ENCODE measurements around the gene ZNF92. TPM values are rescaled to one million over a fixed set of nuclear protein-coding genes. Genes with fewer than 3 reads are reported as not detected.
A peak's percentile ranks its signal among the peaks of the same experiment; 100 is the strongest.

ZNF92 gene
- total and polyA plus RNA-seq, 2 of the 13 experiments (the other 11 are each of a cell fraction or from before 2014, with no cell fraction given), result 4.0 to 13.2 TPM

DNA sequence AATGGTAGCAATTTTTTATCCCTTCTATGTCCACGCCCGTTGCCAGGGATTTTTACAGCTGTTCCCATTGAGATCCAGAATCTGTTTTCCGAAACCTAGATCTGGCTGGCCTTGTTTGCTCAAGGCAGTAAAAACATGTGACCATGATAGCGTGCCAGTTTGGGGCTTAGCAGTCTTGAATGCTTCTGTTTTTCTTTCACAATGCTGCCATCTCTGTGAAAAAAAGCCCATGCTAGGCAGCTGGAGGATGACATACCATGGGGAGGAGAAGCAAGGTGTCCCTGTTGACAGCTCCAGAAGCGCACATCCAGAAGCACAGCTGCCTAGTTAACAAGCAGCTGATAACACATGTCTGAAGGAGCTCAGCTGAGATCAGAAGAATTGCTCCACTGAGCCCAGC is 2.2 kb upstream of the ZNF92 start:
- intact Hi-C loops (cut with micrococcal nuclease; ENCODE audit: unreplicated experiment), result no loop called here
- ChIA-PET POLR2A (no interaction called here), CTCF (ENCODE audit: low intra/inter-chr PET ratio, low total read pairs) (no interaction called here)
- 84% methylated on average over 5 of the region's 5 CpGs for WGBS (ENCODE audit: low lambda C conversion rate)
- no peaks in the 10 kb centered on the region for H3K27me3 ChIP-seq (ENCODE audit: control insufficient read depth in 1 of 2, insufficient read depth in 2 of 2, low read length in 2 of 2)
- H2AFZ ChIP-seq (ENCODE audit: low read length), result no peak overlapping the region
- no peaks in the 10 kb centered on the region for H4K20me1 ChIP-seq (ENCODE audit: insufficient read depth, low read length)
- ATAC-seq, result no peak
- TF ChIP-seq ZFP41 (CRISPR knock-in tag; IDR thresholded peaks at IDR 0.05; ENCODE audit: borderline replicate concordance), result no peak
- TF ChIP-seq, protein P1, sequence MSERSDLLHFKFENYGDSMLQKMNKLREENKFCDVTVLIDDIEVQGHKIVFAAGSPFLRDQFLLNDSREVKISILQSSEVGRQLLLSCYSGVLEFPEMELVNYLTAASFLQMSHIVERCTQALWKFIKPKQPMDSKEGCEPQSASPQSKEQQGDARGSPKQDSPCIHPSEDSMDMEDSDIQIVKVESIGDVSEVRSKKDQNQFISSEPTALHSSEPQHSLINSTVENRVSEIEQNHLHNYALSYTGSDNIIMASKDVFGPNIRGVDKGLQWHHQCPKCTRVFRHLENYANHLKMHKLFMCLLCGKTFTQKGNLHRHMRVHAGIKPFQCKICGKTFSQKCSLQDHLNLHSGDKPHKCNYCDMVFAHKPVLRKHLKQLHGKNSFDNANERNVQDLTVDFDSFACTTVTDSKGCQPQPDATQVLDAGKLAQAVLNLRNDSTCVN (CRISPR knock-in tag; IDR thresholded peaks at IDR 0.05; ENCODE audit: borderline replicate concordance), result peak; percentile 17; the same call in 1 of the 2 replicates
- no peak overlapping the region for H3K4me2 ChIP-seq (ENCODE audit: low read depth, low read length)
- H3K9ac ChIP-seq (ENCODE audit: insufficient read depth, low read depth, low read length), result no peak overlapping the region
- BruUV-seq (replicated peaks), result no TSS peak
- FAIRE-seq, result no peak
- peaks cover 47% of the 10 kb centered on the region for H3K4me1 ChIP-seq (ENCODE audit: insufficient read depth, low read length)
- H3K9me3 ChIP-seq (ENCODE audit: low read length), result no peaks in the 10 kb centered on the region
- no peak overlapping the region for H3K4me3 ChIP-seq (replicated peaks in 1 of 3; ENCODE audit: insufficient read depth in 1 of 3, low read depth in 2 of 3, low read length in 3 of 3)
- H3K27ac ChIP-seq (ENCODE audit: extremely low read length, insufficient read depth, low read length), result no peak overlapping the region
- H3K79me2 ChIP-seq (ENCODE audit: insufficient read depth, low read length), result peaks cover 28% of the 10 kb centered on the region
- H3K36me3 ChIP-seq (replicated peaks in 1 of 2; ENCODE audit: control insufficient read depth in 1 of 2, insufficient read depth in 2 of 2, low read length in 2 of 2), result no peaks in the 10 kb centered on the region
- peak; percentile 25 for DNase-seq (ENCODE audit: low spot score)
- in situ Hi-C loops (cut with HindIII; ENCODE audit: extremely low pct_ligation_motif_present, low pct_unique_long_range_greater_than_20kb), result no loop called here

DNA sequence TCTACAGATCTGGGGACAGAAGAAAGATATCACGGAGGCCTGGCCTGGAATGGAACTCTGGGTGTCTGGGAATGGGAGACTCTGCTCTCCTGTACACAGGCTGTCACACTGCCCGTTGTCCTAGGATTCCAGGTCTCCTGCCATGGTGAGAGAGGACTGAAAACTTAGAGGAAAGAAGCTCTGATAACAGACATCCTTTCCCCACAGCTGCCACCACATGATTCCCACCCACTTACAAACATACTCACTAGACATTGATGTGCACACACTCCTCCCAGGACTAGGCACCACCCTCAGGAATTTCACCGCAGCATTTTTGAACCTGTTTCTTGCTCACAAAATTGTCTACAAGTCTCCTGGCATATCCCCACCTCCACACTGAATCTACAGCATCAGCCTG is 5.7 kb downstream of the ZNF92 start:
- H3K36me3 ChIP-seq (replicated peaks in 1 of 2; ENCODE audit: control insufficient read depth in 1 of 2, insufficient read depth in 2 of 2, low read length in 2 of 2), result peaks cover 0 to 3% of the 10 kb centered on the region in 2 experiments; a peak in 3 of 5 replicates
- FAIRE-seq, result peak; percentile 87
- WGBS (ENCODE audit: low lambda C conversion rate), result 17% methylated on average over 3 of the region's 3 CpGs
- no peaks in the 10 kb centered on the region for H3K27me3 ChIP-seq (ENCODE audit: control insufficient read depth in 1 of 2, insufficient read depth in 2 of 2, low read length in 2 of 2)
- H3K4me1 ChIP-seq (ENCODE audit: insufficient read depth, low read length), result peaks cover 90% of the 10 kb centered on the region
- H3K4me2 ChIP-seq (ENCODE audit: low read depth, low read length), result peak overlapping the region; percentile 14
- peak; percentile 89 for ATAC-seq
- no TSS peak for BruUV-seq (replicated peaks)
- H3K4me3 ChIP-seq (replicated peaks in 1 of 3; ENCODE audit: insufficient read depth in 1 of 3, low read depth in 2 of 3, low read length in 3 of 3), result no peak overlapping the region
- intact Hi-C loops (cut with micrococcal nuclease; ENCODE audit: unreplicated experiment) (no loop called here), in situ Hi-C loops (cut with HindIII; ENCODE audit: extremely low pct_ligation_motif_present, low pct_unique_long_range_greater_than_20kb) (no loop called here)
- H3K9me3 ChIP-seq (ENCODE audit: low read length), result no peaks in the 10 kb centered on the region
- peaks cover 11% of the 10 kb centered on the region for H4K20me1 ChIP-seq (ENCODE audit: insufficient read depth, low read length)
- no peak overlapping the region for H3K9ac ChIP-seq (ENCODE audit: insufficient read depth, low read depth, low read length)
- DNase-seq (ENCODE audit: low spot score), result peak; percentile 72
- CTCF ChIA-PET (ENCODE audit: low intra/inter-chr PET ratio, low total read pairs), result no interaction called here
- POLR2A ChIA-PET, result no interaction called here
- H2AFZ ChIP-seq (ENCODE audit: low read length), result no peak overlapping the region
- peak overlapping the region; percentile 8 for H3K27ac ChIP-seq (ENCODE audit: extremely low read length, insufficient read depth, low read length)
- peaks cover 96% of the 10 kb centered on the region for H3K79me2 ChIP-seq (ENCODE audit: insufficient read depth, low read length)
- TF ChIP-seq DPF2 (CRISPR knock-in tag; IDR thresholded peaks at IDR 0.05; ENCODE audit: borderline replicate concordance, low read depth) (no peak), CCDC6 (CRISPR knock-in tag; IDR thresholded peaks at IDR 0.05) (no peak)
- TF ChIP-seq, protein P2, sequence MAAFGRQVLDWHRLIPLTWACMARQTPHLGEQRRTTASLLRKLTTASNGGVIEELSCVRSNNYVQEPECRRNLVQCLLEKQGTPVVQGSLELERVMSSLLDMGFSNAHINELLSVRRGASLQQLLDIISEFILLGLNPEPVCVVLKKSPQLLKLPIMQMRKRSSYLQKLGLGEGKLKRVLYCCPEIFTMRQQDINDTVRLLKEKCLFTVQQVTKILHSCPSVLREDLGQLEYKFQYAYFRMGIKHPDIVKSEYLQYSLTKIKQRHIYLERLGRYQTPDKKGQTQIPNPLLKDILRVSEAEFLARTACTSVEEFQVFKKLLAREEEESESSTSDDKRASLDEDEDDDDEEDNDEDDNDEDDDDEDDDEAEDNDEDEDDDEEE (CRISPR knock-in tag; IDR thresholded peaks at IDR 0.05), result no peak
- TF ChIP-seq, protein P3, sequence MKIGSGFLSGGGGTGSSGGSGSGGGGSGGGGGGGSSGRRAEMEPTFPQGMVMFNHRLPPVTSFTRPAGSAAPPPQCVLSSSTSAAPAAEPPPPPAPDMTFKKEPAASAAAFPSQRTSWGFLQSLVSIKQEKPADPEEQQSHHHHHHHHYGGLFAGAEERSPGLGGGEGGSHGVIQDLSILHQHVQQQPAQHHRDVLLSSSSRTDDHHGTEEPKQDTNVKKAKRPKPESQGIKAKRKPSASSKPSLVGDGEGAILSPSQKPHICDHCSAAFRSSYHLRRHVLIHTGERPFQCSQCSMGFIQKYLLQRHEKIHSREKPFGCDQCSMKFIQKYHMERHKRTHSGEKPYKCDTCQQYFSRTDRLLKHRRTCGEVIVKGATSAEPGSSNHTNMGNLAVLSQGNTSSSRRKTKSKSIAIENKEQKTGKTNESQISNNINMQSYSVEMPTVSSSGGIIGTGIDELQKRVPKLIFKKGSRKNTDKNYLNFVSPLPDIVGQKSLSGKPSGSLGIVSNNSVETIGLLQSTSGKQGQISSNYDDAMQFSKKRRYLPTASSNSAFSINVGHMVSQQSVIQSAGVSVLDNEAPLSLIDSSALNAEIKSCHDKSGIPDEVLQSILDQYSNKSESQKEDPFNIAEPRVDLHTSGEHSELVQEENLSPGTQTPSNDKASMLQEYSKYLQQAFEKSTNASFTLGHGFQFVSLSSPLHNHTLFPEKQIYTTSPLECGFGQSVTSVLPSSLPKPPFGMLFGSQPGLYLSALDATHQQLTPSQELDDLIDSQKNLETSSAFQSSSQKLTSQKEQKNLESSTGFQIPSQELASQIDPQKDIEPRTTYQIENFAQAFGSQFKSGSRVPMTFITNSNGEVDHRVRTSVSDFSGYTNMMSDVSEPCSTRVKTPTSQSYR (CRISPR knock-in tag; IDR thresholded peaks at IDR 0.05; ENCODE audit: borderline replicate concordance), result no peak
- TF ChIP-seq, protein P4, sequence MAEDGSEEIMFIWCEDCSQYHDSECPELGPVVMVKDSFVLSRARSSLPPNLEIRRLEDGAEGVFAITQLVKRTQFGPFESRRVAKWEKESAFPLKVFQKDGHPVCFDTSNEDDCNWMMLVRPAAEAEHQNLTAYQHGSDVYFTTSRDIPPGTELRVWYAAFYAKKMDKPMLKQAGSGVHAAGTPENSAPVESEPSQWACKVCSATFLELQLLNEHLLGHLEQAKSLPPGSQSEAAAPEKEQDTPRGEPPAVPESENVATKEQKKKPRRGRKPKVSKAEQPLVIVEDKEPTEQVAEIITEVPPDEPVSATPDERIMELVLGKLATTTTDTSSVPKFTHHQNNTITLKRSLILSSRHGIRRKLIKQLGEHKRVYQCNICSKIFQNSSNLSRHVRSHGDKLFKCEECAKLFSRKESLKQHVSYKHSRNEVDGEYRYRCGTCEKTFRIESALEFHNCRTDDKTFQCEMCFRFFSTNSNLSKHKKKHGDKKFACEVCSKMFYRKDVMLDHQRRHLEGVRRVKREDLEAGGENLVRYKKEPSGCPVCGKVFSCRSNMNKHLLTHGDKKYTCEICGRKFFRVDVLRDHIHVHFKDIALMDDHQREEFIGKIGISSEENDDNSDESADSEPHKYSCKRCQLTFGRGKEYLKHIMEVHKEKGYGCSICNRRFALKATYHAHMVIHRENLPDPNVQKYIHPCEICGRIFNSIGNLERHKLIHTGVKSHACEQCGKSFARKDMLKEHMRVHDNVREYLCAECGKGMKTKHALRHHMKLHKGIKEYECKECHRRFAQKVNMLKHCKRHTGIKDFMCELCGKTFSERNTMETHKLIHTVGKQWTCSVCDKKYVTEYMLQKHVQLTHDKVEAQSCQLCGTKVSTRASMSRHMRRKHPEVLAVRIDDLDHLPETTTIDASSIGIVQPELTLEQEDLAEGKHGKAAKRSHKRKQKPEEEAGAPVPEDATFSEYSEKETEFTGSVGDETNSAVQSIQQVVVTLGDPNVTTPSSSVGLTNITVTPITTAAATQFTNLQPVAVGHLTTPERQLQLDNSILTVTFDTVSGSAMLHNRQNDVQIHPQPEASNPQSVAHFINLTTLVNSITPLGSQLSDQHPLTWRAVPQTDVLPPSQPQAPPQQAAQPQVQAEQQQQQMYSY (CRISPR knock-in tag; IDR thresholded peaks at IDR 0.05), result peak; percentile 82
